Stimulated activated CD8-positive, alpha-beta memory T cell treated with anti-CD3 and anti-CD28 coated beads, Interleukin-7, amount 100 ng/mL, for 4 hours (primary cell): ENCODE results near the gene SETD7.
A peak's percentile ranks its signal among the peaks of the same experiment; 100 is the strongest.
"Not testable (repeated sequence)": the region's sequence is repeated elsewhere in the genome, so short reads cannot be mapped to it uniquely, and the experiment has no call there.

Experiments used
- DNase-seq, 2 donors: peaks; one replicate each; pipeline ENCODE4 v3.0.0-alpha.2; 2020; ENCODE audit warnings: low read depth in 2 of 2

Gene SETD7

GRCh38 chr4:139468756-139469155 lies 87.3 kb downstream of the SETD7 start:
- DNase-seq: not testable (repeated sequence)

GRCh38 chr4:139465922-139466321 lies 90.1 kb downstream of the SETD7 start:
- no peak for DNase-seq

GRCh38 chr4:139464512-139464911 lies 91.5 kb downstream of the SETD7 start:
- not testable (repeated sequence) for DNase-seq

GRCh38 chr4:139461022-139461628 lies 94.9 kb downstream of the SETD7 start:
- DNase-seq: no peak

GRCh38 chr4:139460565-139460964 lies 95.5 kb downstream of the SETD7 start:
- no peak for DNase-seq

- no peak for DNase-seq
Measured at GRCh38 chr4:139458999-139459398, 97.0 kb downstream of the SETD7 start.

- DNase-seq: no peak
Measured at GRCh38 chr4:139458543-139458942, 97.5 kb downstream of the SETD7 start.

GRCh38 chr4:139457318-139457717 lies 98.7 kb downstream of the SETD7 start:
- no peak for DNase-seq

GRCh38 chr4:139455126-139455538 lies 100.9 kb downstream of the SETD7 start:
- DNase-seq: no peak

- no peak for DNase-seq
Measured at GRCh38 chr4:139454111-139455045, 101.6 kb downstream of the SETD7 start, which contains the start of gene RAB33B. TSS of gene RAB33B (plus strand) at chr4:139454121. CDS start at chr4:139454196, 75 bp downstream.

- peak; percentile 94 to 96 for DNase-seq
Measured at GRCh38 chr4:139453371-139454110, 102.5 kb downstream of the SETD7 start.

- DNase-seq: peak in 1 of 2 donors; percentile 52
Measured at GRCh38 chr4:139453041-139453370, 103.0 kb downstream of the SETD7 start.

- no peak for DNase-seq
Measured at GRCh38 chr4:139451997-139452396, 104.0 kb downstream of the SETD7 start.

GRCh38 chr4:139450586-139450985 lies 105.4 kb downstream of the SETD7 start:
- DNase-seq: no peak

- DNase-seq: not testable (repeated sequence)
Measured at GRCh38 chr4:139447078-139447477, 108.9 kb downstream of the SETD7 start.
